MCF 10A (cell line): ENCODE results near the gene USP33. TPM values are rescaled to one million over a fixed set of nuclear protein-coding genes. Genes with fewer than 3 reads are reported as not detected.
"Not testable (repeated sequence)": the region's sequence is repeated elsewhere in the genome, so short reads cannot be mapped to it uniquely, and the experiment has no call there.

Source experiments
- BruUV-seq: library from RNA; stranded (reverse); fragments of 400-500 nt; replicated peaks from 2 replicates; lab custom pipeline; 2021; lab: Mats Ljungman, UMichigan
- CTCF ChIA-PET: fragments of 300-600 bp; sonication (Branson Sonifier 250); formaldehyde crosslinking; extraction: SDS; loops from one replicate; lab custom pipeline; 2021; ENCODE audit warnings: antibody characterized with exemption, inconsistent platforms; lab: Yijun Ruan, JAX
- POLR2A ChIA-PET: fragments of 300-600, 350-650 bp; sonication (Branson Sonifier 250); formaldehyde crosslinking; extraction: SDS; loops from one replicate; lab custom pipeline; 2020; ENCODE audit warnings: antibody characterized with exemption, inconsistent platforms; lab: Yijun Ruan, JAX
- DNase-seq: peaks from one replicate; pipeline ENCODE4 v3.0.0-alpha.2; 2018; ENCODE audit not compliant: unreplicated experiment
- H3K27ac Mint-ChIP-seq: one replicate; pipeline ENCODE4 v1.8.0; 2022; ENCODE audit warnings: mild to moderate bottlenecking, low read depth, mixed read lengths; ENCODE audit not compliant: unreplicated experiment
- H3K27me3 Mint-ChIP-seq: one replicate; pipeline ENCODE4 v1.8.0; 2022; ENCODE audit warnings: mixed read lengths; ENCODE audit not compliant: insufficient read depth, unreplicated experiment
- H3K36me3 Mint-ChIP-seq: one replicate; pipeline ENCODE4 v1.8.0; 2022; ENCODE audit warnings: mild to moderate bottlenecking, moderate library complexity, mixed read lengths; ENCODE audit not compliant: insufficient read depth, unreplicated experiment
- H3K4me1 Mint-ChIP-seq: one replicate; pipeline ENCODE4 v1.8.0; 2022; ENCODE audit warnings: mixed read lengths; ENCODE audit not compliant: insufficient read depth, unreplicated experiment
- H3K4me3 Mint-ChIP-seq: one replicate; pipeline ENCODE4 v1.8.0; 2022; ENCODE audit warnings: mild to moderate bottlenecking, moderate library complexity, mixed read lengths; ENCODE audit not compliant: unreplicated experiment
- H3K9me3 Mint-ChIP-seq: one replicate; pipeline ENCODE4 v1.8.0; 2022; ENCODE audit warnings: mixed read lengths; ENCODE audit not compliant: unreplicated experiment
- CTCF ChIP-seq: fragments of 200-600 bp; IDR thresholded peaks from one replicate; pipeline ENCODE4 v1.8.0; 2022; ENCODE audit warnings: antibody characterized with exemption, mild to moderate bottlenecking; ENCODE audit not compliant: unreplicated experiment
- intact Hi-C: fragments of 100-400 bp; cut with micrococcal nuclease; formaldehyde crosslinking; loops from 2 replicates; pipeline ENCODE4 v1.14.1; 2022
- total RNA-seq: library from RNA; stranded (reverse); gene quantifications from 2 replicates; pipeline ENCODE4 v1.2.3, GENCODE V29; 2022

Gene USP33
- total RNA-seq, 1 experiment from 2014 or later, result 39.7 TPM

DNA sequence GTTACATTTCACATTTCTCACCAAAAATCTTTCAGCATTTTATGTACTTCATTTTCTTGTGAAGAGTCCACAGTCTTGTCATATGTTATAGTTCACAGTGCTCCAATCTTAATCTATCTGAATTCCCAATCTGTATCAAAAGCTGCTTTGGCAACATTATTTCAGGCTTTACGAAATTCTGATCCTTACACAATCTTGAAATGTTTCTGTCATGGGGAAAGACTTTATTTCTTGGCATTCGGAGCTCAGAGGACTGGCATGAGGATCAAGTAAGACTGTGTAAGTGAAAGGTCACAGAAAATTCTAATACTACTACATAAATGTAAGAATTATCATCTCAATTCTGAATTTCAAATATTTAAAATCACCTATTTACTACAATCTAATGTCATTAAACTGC, 2.0 kb downstream of the USP33 start:
- peak; percentile 75 for DNase-seq
- H3K4me3 Mint-ChIP-seq, result peak overlapping the region; percentile 91
- peaks cover 31% of the 10 kb centered on the region for H3K4me1 Mint-ChIP-seq
- H3K27ac Mint-ChIP-seq, result peak overlapping the region; percentile 91
- intact Hi-C loops, result loop anchor here (5.0 kb wide), 2 partner anchors 130 to 220 kb away; partner anchors contain the start of genes FUBP1 and NEXN
- ChIA-PET CTCF (interaction anchor here (0.7 to 1.7 kb wide), 7 partner anchors 8 to 75 kb away, joined by 3 to 7 read pairs (median 4); partner anchors contain the start of gene ZZZ3), POLR2A (interaction anchor here (0.6 to 5.3 kb wide), 23 partner anchors 10 to 356 kb away, joined by 3 to 60 read pairs (median 5); partner anchors contain the start of genes DNAJB4, FUBP1 and MIGA1)
- no peaks in the 10 kb centered on the region for H3K9me3 Mint-ChIP-seq
- no peaks in the 10 kb centered on the region for H3K36me3 Mint-ChIP-seq
- no peak for TF ChIP-seq CTCF
- no peaks in the 10 kb centered on the region for H3K27me3 Mint-ChIP-seq
- no TSS peak for BruUV-seq

GRCh38 chr1:77757066-77757584, 2.5 kb downstream of the USP33 start:
- BruUV-seq, result no TSS peak
- CTCF ChIA-PET, result interaction anchor here (0.6 to 1.7 kb wide), 9 partner anchors 8 to 222 kb away, joined by 3 to 7 read pairs (median 3); no protein-coding TSS in a partner anchor
- Mint-ChIP-seq H3K4me1 (peaks cover 26% of the 10 kb centered on the region), H3K27me3 (no peaks in the 10 kb centered on the region), H3K9me3 (no peaks in the 10 kb centered on the region), H3K36me3 (no peaks in the 10 kb centered on the region), H3K4me3 (peak overlapping the region; percentile 91), H3K27ac (peak overlapping the region; percentile 91)
- no peak for TF ChIP-seq CTCF
- intact Hi-C loops, result loop anchor here (5.0 kb wide), 2 partner anchors 130 to 220 kb away; partner anchors contain the start of genes FUBP1 and NEXN
- POLR2A ChIA-PET, result interaction anchor here (0.6 to 5.3 kb wide), 23 partner anchors 10 to 357 kb away, joined by 3 to 60 read pairs (median 5); partner anchors contain the start of genes DNAJB4, FUBP1 and MIGA1
- no peak for DNase-seq

DNA sequence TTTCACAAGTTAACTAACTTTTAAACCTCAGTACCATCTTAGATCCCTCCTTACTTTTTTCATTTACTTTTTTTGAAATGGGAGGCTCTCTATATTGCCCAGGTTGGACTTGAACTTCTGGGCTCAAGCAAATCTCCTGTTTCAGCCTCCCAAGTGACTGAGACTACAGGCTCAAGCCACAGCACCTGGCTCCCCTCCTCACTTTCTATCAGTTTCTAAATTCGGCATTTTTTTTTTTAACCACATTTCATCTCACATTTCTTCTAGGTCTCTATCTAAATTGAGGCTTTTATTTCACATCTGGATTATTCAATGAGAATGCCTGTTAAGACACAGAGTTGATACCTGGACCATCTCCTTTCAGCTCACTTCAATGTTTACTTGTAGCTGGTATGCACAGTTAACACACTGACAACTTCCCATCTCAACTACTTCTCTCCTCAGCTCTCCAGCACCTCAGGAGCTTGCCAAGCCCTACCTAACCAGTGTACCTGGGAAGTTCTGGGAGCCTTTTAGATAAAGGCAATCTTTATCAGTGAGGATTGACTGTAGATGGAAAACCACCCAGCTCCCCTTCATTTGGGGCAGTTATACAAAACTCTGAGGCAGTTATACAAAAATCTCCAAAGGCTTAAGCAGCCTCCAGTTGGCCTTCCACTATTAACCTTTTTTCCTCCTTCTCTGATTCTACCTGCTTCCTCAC, 3.4 kb downstream of the USP33 start:
- no TSS peak for BruUV-seq
- DNase-seq, result no peak
- POLR2A ChIA-PET, result interaction anchor here (0.6 to 5.3 kb wide), 12 partner anchors 9 to 358 kb away, joined by 3 to 60 read pairs (median 6); partner anchors contain the start of genes FUBP1 and MIGA1
- Mint-ChIP-seq H3K36me3 (peaks cover 2% of the 10 kb centered on the region), H3K4me1 (peaks cover 23% of the 10 kb centered on the region), H3K27ac (peak overlapping the region; percentile 91), H3K9me3 (no peaks in the 10 kb centered on the region), H3K27me3 (no peaks in the 10 kb centered on the region), H3K4me3 (peak overlapping the region; percentile 91)
- intact Hi-C loops, result loop anchor here (5.0 kb wide), 2 partner anchors 131 to 221 kb away; partner anchors contain the start of genes FUBP1 and NEXN
- CTCF ChIA-PET, result interaction anchor here (0.6 to 1.6 kb wide), 5 partner anchors 9 to 221 kb away, joined by 3 to 7 read pairs (median 4); no protein-coding TSS in a partner anchor
- no peak for TF ChIP-seq CTCF

DNA sequence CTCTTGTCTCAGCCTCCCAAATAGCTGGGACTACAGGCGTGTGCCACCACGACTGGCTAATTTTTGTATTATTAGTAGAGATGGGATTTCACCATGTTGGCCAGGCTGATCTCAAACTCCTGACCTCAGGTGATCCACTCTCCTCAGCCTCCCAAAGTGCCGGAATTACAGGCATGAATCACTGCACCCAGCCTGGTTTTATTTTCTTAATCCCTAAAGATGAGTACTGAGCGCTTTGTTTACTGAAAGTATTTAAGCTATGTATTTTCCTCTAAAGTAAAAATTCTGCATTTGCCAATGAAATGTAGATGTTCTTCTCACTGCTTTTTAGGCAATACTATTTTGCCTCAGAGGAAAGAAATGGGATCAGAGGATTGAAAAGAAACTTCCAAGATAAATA, 10.2 kb downstream of the USP33 start:
- H3K4me3 Mint-ChIP-seq, intact Hi-C loops, H3K9me3 Mint-ChIP-seq, CTCF ChIA-PET, H3K27ac Mint-ChIP-seq, BruUV-seq, H3K27me3 Mint-ChIP-seq: not testable (repeated sequence)
- POLR2A ChIA-PET, result interaction anchor here (0.7 to 1.0 kb wide), 2 partner anchors 14 to 76 kb away, joined by 3 read pairs; no protein-coding TSS in a partner anchor
- peak; percentile 7 for DNase-seq
- peaks cover 14% of the 10 kb centered on the region for H3K36me3 Mint-ChIP-seq
- peaks cover 23% of the 10 kb centered on the region for H3K4me1 Mint-ChIP-seq
